HG02981 (cell line): Measurements from ENCODE around the gene ADGRD2.

Source experiments
- ATAC-seq: cut with Tn5 transposase; IDR thresholded peaks from one replicate; pipeline ENCODE4 v1.9.1; 2021; ENCODE audit warnings: mild to moderate bottlenecking, moderate library complexity; ENCODE audit not compliant: unreplicated experiment

The ADGRD2 gene

GRCh38 chr9:124456341-124457078 is 6.3 kb downstream of the ADGRD2 start:
- ATAC-seq, result no peak

- no peak for ATAC-seq
These were observed 7.0 kb downstream of the ADGRD2 start for GRCh38 chr9:124457079-124457886.

GRCh38 chr9:124457887-124458431 is 7.7 kb downstream of the ADGRD2 start:
- no peak for ATAC-seq

- no peak for ATAC-seq
These were observed 8.2 kb downstream of the ADGRD2 start for GRCh38 chr9:124458441-124458840.

GRCh38 chr9:124462739-124463138 is 12.5 kb downstream of the ADGRD2 start:
- no peak for ATAC-seq

GRCh38 chr9:124465736-124466135 is 15.5 kb downstream of the ADGRD2 start:
- no peak for ATAC-seq

GRCh38 chr9:124467410-124468060 is 17.3 kb downstream of the ADGRD2 start:
- ATAC-seq, result no peak

GRCh38 chr9:124468061-124468740 is 17.9 kb downstream of the ADGRD2 start:
- ATAC-seq, result no peak

- ATAC-seq, result no peak
These were observed 19.0 kb downstream of the ADGRD2 start for GRCh38 chr9:124469011-124469832.

GRCh38 chr9:124470306-124470705 is 20.1 kb downstream of the ADGRD2 start:
- ATAC-seq, result no peak

GRCh38 chr9:124470726-124471125 is 20.5 kb downstream of the ADGRD2 start:
- ATAC-seq, result no peak

- ATAC-seq, result no peak
These were observed 21.5 kb downstream of the ADGRD2 start for GRCh38 chr9:124471761-124472160.

GRCh38 chr9:124472770-124473169 is 22.5 kb downstream of the ADGRD2 start:
- ATAC-seq, result no peak

- ATAC-seq, result no peak
These were observed 23.1 kb downstream of the ADGRD2 start for GRCh38 chr9:124473310-124473709.

- ATAC-seq, result no peak
These were observed 23.9 kb downstream of the ADGRD2 start for GRCh38 chr9:124474151-124474550.

GRCh38 chr9:124475158-124475867 is 25.1 kb downstream of the ADGRD2 start:
- no peak for ATAC-seq

GRCh38 chr9:124475868-124476690 is 25.8 kb downstream of the ADGRD2 start:
- ATAC-seq, result no peak

- ATAC-seq, result no peak
These were observed 27.0 kb downstream of the ADGRD2 start for GRCh38 chr9:124477211-124477647.
